Erythroblast (primary cell): ENCODE data around the gene DAB2IP.

Source experiments
- DNase-seq, 2 experiments: peaks; one replicate each; lab custom pipeline; 2025; lab: John Stamatoyannopoulos, UW
- GATA1 ChIP-seq: IDR thresholded peaks from 2 replicates; pipeline ENCODE4 v1.6.1; 2011; ENCODE audit warnings: low read depth, mild to moderate bottlenecking, control low read depth, low read length, moderate library complexity
- POLR2A ChIP-seq: IDR thresholded peaks from 2 replicates; pipeline ENCODE4 v1.6.1; 2011; ENCODE audit warnings: mild to moderate bottlenecking, low read length

Gene DAB2IP

GRCh38 chr9:121672213-121672612, 20.8 kb downstream of the DAB2IP start:
- TF ChIP-seq POLR2A (no peak), GATA1 (no peak)
- no peak for DNase-seq

GRCh38 chr9:121672986-121673385, 21.6 kb downstream of the DAB2IP start:
- no peak for DNase-seq
- TF ChIP-seq GATA1: no peak
- no peak for TF ChIP-seq POLR2A

- DNase-seq: no peak
- TF ChIP-seq POLR2A (no peak), GATA1 (no peak)
Measured at GRCh38 chr9:121673576-121673975, 22.1 kb downstream of the DAB2IP start.

GRCh38 chr9:121674017-121674416, 22.6 kb downstream of the DAB2IP start:
- TF ChIP-seq POLR2A: no peak
- TF ChIP-seq GATA1: no peak
- DNase-seq: no peak

- TF ChIP-seq GATA1: no peak
- no peak for TF ChIP-seq POLR2A
Measured at GRCh38 chr9:121674952-121675351, 23.5 kb downstream of the DAB2IP start.

GRCh38 chr9:121675381-121675780, 23.9 kb downstream of the DAB2IP start:
- DNase-seq: no peak
- TF ChIP-seq POLR2A (no peak), GATA1 (no peak)

More at GRCh38 chr9:121674952-121675351, 23.5 kb downstream of the DAB2IP start:
- no peak for DNase-seq

- TF ChIP-seq GATA1: no peak
- no peak for TF ChIP-seq POLR2A
- DNase-seq: no peak
Measured at GRCh38 chr9:121675969-121676822, 24.8 kb downstream of the DAB2IP start.

GRCh38 chr9:121676926-121677325, 25.5 kb downstream of the DAB2IP start:
- TF ChIP-seq POLR2A (no peak), GATA1 (no peak)
- DNase-seq: no peak

- DNase-seq: no peak
- TF ChIP-seq POLR2A (no peak), GATA1 (no peak)
Measured at GRCh38 chr9:121678501-121679022, 27.1 kb downstream of the DAB2IP start.

- DNase-seq: no peak
- TF ChIP-seq GATA1 (no peak), POLR2A (no peak)
Measured at GRCh38 chr9:121679901-121680635, 28.6 kb downstream of the DAB2IP start.

- DNase-seq: no peak
- TF ChIP-seq GATA1 (no peak), POLR2A (no peak)
Measured at GRCh38 chr9:121681404-121681803, 30.0 kb downstream of the DAB2IP start.

GRCh38 chr9:121682201-121682600, 30.8 kb downstream of the DAB2IP start:
- DNase-seq: no peak
- TF ChIP-seq POLR2A (no peak), GATA1 (no peak)

- TF ChIP-seq POLR2A: no peak
- TF ChIP-seq GATA1: no peak
- no peak for DNase-seq
Measured at GRCh38 chr9:121682926-121683515, 31.6 kb downstream of the DAB2IP start.

- no peak for DNase-seq
- TF ChIP-seq GATA1: no peak
- TF ChIP-seq POLR2A: no peak
Measured at GRCh38 chr9:121683652-121684051, 32.2 kb downstream of the DAB2IP start.
